Umbilical cord (tissue), 2 donors: ENCODE results near the gene ZNF573. TPM values are rescaled to one million over a fixed set of nuclear protein-coding genes. Genes with fewer than 3 reads are reported as not detected.
"Not testable (repeated sequence)": the region's sequence is repeated elsewhere in the genome, so short reads cannot be mapped to it uniquely, and the experiment has no call there.

Source experiments
- DNase-seq: peaks from one replicate; pipeline ENCODE4 v3.0.0-alpha.2; 2015; ENCODE audit warnings: low spot score
- total RNA-seq: library from RNA; depleted of rRNA; stranded (reverse); fragments of >200 nt; gene quantifications from one replicate; pipeline ENCODE4 v1.2.3, GENCODE V29; 2014; ENCODE audit warnings: low replicate concordance; ENCODE audit not compliant: insufficient read depth

Gene ZNF573
- total RNA-seq: 8.7 TPM

GRCh38 chr19:37779127-37780005 lies at the start of gene ZNF573:
TSS of gene ZNF573 (minus strand) at chr19:37779586. CDS start at chr19:37773729, 5,857 bp downstream.
- DNase-seq: peak; percentile 97

GRCh38 chr19:37817180-37817981 lies 38.0 kb upstream of the ZNF573 start:
- DNase-seq: peak; percentile 78

- not testable (repeated sequence) for DNase-seq
Measured at GRCh38 chr19:37815611-37816010, 36.2 kb upstream of the ZNF573 start.

- no peak for DNase-seq
Measured at GRCh38 chr19:37813340-37813739, 34.0 kb upstream of the ZNF573 start.

GRCh38 chr19:37809366-37809765 lies 30.0 kb upstream of the ZNF573 start:
- DNase-seq: no peak

- DNase-seq: no peak
Measured at GRCh38 chr19:37803249-37803840, 24.0 kb upstream of the ZNF573 start.

- DNase-seq: no peak
Measured at GRCh38 chr19:37790244-37790925, 11.0 kb upstream of the ZNF573 start.

GRCh38 chr19:37778613-37779126 lies 716 bp downstream of the ZNF573 start:
- DNase-seq: peak; percentile 8

GRCh38 chr19:37770985-37771384 lies 8.4 kb downstream of the ZNF573 start:
- no peak for DNase-seq

GRCh38 chr19:37763488-37763887 lies 15.9 kb downstream of the ZNF573 start:
- DNase-seq: no peak

GRCh38 chr19:37757683-37758082 lies 21.7 kb downstream of the ZNF573 start:
- not testable (repeated sequence) for DNase-seq

- DNase-seq: no peak
Measured at GRCh38 chr19:37738371-37738770, 41.0 kb downstream of the ZNF573 start.

- DNase-seq: no peak
Measured at GRCh38 chr19:37725181-37725580, 54.2 kb downstream of the ZNF573 start.

GRCh38 chr19:37719927-37720265 lies 59.5 kb downstream of the ZNF573 start:
- DNase-seq: no peak

GRCh38 chr19:37719111-37719926 lies 60.1 kb downstream of the ZNF573 start, which contains the start of gene ZNF607:
TSS of gene ZNF607 (minus strand) at chr19:37719761. CDS start at chr19:37711618, 8,143 bp downstream.
- peak; percentile 96 for DNase-seq

- DNase-seq: no peak
Measured at GRCh38 chr19:37718304-37718703, 61.1 kb downstream of the ZNF573 start.

GRCh38 chr19:37716140-37716539 lies 63.2 kb downstream of the ZNF573 start:
- DNase-seq: no peak

- DNase-seq: no peak
Measured at GRCh38 chr19:37706052-37706605, 73.3 kb downstream of the ZNF573 start.

GRCh38 chr19:37699057-37699456 lies 80.3 kb downstream of the ZNF573 start:
- DNase-seq: no peak

GRCh38 chr19:37698216-37698615 lies 81.2 kb downstream of the ZNF573 start:
- DNase-seq: no peak
